ENCODE measurements around the gene OR2T6.
"Not testable (repeated sequence)": the region's sequence is repeated elsewhere in the genome, so short reads cannot be mapped to it uniquely, and the experiment has no call there.

Gene OR2T6

DNA sequence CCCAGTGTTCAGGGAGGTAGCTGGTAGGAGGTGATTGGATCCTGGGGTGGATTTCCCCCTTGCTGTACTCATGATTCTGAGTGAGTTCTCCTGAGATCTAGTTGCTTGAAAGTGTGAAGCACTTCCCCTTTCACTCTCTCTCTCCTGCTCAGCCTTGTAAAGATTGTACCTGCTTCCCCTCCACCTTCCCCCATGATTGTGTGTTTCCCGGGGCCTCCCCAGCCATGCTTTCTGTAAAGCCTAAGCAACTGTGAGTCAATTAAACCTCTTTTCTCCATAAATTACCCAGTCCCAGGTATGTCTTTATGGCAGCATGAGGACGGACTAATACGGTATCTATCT lies 52.6 kb downstream of the OR2T6 start:
- DNase-seq (ENCODE audit: low read depth, low spot score); H3K4me3 ChIP-seq (ENCODE audit: low read length): not testable (repeated sequence)

DNA sequence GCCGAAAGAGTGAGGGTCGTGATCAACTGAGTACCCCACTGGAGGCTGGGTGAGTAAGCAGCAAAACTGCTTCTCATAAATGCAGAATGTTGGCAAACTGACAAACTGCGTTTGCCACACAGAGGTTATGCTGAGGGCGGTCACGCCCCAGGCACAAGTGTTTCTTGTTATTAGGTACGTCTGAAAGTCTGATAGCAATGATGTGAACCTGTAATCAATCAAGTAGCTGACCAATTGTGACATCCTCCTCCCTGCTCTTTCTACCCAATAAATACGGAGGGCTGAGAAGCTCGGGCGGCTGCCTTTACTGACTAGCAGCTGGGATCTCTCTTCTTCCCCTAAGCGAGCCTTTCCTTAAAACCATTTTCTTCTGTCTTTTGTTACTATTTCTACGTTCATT lies 56.1 kb downstream of the OR2T6 start:
- DNase-seq (ENCODE audit: low read depth, low spot score); H3K4me3 ChIP-seq (ENCODE audit: low read length): not testable (repeated sequence)

DNA sequence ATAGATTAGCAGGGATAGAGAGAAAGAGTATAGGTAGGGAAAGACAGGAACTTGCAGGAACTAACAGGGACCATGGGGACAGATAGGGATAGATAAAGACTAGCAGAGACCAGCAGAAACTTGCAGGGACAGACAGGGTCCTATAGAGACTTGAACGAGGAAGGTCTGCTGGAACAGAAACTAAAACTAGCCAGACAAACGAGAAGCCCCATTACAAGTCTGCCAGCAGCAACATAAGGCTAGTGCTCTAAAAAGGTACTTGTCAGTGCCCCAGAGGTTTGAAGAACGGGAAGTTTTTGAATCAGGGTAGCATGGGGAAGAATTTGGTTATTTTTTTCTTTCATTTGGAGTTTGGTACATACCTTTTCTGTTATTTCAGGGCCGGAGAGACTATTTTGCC lies 56.7 kb downstream of the OR2T6 start:
- DNase-seq (ENCODE audit: low read depth, low spot score); H3K4me3 ChIP-seq (ENCODE audit: low read length): not testable (repeated sequence)

DNA sequence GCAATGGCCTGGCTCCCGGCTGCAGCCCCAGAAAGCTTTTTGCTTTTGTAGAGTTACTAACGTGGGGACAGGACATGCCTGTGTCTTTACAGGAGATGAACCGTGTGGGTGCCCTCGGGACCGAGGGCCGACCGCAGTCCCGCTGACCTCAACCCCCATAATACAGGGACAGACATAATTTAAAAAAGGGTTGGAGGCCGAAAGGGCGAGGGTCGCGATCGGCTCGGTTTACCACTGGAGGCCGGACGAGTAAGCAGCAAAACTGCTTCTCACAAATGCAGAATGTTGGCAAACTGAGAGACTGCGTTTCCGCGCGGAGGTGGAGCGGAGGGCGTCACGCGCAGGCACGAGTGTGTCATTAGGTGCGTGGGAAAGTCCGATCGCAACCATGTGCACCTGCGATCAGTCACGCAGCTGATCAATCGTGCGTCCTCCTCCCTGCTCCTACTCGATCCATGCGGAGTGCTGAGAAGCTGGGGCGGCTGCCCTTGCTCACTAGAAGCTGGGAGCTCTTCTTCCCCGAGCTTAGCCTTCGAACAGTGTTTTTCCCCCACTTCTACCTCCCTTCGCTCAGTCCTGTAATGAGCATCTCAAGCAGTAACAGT lies 58.4 kb downstream of the OR2T6 start:
- not testable (repeated sequence) for H3K4me3 ChIP-seq (ENCODE audit: low read length); DNase-seq (ENCODE audit: low read depth, low spot score)

DNA sequence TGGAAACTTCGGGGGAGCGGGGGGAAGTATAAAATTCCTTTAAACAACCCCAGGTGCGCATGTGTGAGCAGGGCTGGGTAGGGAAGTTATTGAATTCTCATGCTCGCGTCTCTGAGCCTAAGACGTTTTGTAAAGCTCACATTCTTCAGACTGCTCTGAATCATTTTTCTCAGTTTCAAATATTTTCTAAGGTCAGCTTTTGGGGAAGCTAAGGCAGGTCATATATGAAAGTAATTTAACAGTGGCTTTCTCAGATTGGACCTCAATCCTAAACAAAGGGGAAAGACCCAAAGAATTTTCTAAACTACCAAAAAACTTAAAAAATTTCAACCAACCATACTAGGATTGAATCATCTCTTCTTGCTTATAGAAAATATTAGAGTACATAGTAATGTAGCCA lies 59.4 kb downstream of the OR2T6 start:
- H3K4me3 ChIP-seq (ENCODE audit: low read length); DNase-seq (ENCODE audit: low read depth, low spot score): not testable (repeated sequence)

DNA sequence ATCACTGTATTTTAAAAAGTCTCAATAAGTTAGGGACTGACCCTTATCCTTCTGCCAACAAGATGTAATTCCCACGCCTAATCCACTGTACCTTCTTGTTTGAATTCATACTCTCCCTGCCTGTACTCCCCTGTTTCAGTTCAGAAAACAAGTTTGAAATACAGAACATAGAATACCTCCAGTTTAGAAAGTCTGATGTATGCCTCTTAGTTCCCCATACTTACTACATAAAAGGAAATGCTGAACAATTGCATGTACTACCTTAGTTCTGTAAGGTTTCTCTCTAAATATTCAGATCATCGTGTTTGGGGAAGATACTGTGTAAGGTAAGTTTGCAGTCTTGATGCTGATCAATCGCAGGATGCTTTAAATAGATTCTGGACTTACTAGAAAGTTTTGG lies 60.8 kb downstream of the OR2T6 start:
- H3K4me3 ChIP-seq (ENCODE audit: low read length); DNase-seq (ENCODE audit: low read depth, low spot score): not testable (repeated sequence)

DNA sequence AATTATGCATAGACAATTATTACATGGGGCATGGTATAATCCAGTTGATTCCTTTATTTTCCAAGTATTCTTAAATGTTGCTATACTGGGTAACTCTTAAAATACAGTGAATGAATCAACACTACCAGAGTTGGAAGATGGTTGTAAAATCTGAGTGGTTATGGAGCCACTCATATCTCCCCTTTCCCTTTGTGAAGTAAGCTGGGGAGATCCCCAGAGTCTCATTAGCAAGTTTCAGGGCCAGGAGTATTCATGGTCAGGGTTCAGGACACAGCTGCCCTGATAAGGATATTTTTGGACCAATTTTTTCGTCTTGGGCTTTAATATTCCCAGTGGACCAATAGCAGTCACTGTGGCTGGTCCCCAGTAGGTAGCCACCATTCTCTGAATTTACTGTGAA lies 63.1 kb downstream of the OR2T6 start:
- not testable (repeated sequence) for H3K4me3 ChIP-seq (ENCODE audit: low read length)

DNA sequence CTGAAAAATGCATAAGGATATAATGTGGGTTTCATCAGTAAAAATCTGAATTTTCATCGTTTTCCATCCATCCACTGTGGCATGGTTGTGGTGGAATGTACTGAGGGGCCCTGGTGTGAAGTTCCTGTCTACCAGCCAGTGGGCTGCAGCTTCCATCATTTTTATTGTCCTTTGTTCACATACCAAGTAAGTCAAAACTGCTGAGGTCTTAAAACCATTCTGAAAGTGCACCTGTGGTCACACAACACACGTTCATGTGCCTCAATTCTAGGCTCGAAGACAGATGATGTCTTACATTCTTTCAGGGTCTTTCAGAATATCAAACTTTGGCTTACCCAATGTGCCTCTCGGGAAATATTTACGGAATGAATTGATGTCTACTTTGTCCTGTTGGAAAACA lies 63.7 kb downstream of the OR2T6 start:
- not testable (repeated sequence) for H3K4me3 ChIP-seq (ENCODE audit: low read length); DNase-seq (ENCODE audit: low read depth, low spot score)

More for the DNA sequence above, 63.1 kb downstream of the OR2T6 start:
- DNase-seq (ENCODE audit: low read depth, low spot score), result not testable (repeated sequence)
